SK-N-MC (cell line): ENCODE results near the gene MPND.

ENCODE experiments used
- EZH2 ChIP-seq: fragments of 200-600 bp; sonication (generic); IDR thresholded peaks from one replicate; pipeline ENCODE4 v1.6.1; 2017; ENCODE audit warnings: antibody characterized with exemption
- POLR2AphosphoS5 ChIP-seq: IDR thresholded peaks from 2 replicates; pipeline ENCODE4 v1.6.1; 2012; ENCODE audit warnings: mild to moderate bottlenecking, low read depth, low read length, borderline replicate concordance

DNA sequence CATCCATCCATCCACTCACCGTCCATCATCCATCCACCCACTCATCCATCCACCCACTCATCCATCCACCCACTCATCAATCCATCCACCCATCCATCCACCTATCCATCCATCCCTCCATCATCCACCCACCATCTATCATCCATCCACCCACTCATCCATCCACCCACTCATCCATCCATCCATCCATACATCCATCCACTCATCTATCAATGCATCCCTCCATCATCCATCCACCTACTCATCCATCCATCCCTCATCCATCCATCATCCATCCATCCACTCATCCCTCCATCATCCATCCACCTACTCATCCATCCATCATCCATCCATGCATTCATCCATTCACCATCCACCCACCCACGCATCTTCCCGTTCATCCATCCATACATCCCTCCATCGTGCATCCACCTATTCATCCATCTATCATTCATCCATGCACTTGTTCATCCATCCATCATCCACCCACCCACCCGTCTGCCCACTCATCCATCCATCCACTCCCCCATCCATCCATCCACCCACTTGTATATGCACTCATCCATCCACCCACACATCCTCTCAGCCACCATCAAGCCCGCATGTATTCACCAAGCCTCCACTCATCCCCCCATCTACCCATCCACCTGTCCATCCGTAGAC, 8.3 kb upstream of the MPND start:
- TF ChIP-seq POLR2AphosphoS5: no peak
- no peak for TF ChIP-seq EZH2
